Peyer's patch (tissue), 4 donors: ENCODE measurements around the gene IQGAP2.

ENCODE experiments used
- POLR2A ChIP-seq, 2 donors: fragments of 450-650 bp; IDR thresholded peaks; one replicate each; pipeline ENCODE4 v1.5.1; 2017; ENCODE audit warnings: antibody characterized with exemption in 2 of 2, mild to moderate bottlenecking in 2 of 2, moderate library complexity in 2 of 2
- TF ChIP-seq, protein P1 (sequence below), 6 experiments: fragments of 450-650 bp in 4 of 6; fragments of 200-600 bp in 2 of 6; sonication (generic) in 1 of 6; IDR thresholded peaks; one replicate each; pipeline ENCODE4 v1.5.1; 2017 to 2019; ENCODE audit warnings: antibody characterized with exemption in 6 of 6, mild to moderate bottlenecking in 3 of 6, moderate library complexity in 1 of 6

DNA sequence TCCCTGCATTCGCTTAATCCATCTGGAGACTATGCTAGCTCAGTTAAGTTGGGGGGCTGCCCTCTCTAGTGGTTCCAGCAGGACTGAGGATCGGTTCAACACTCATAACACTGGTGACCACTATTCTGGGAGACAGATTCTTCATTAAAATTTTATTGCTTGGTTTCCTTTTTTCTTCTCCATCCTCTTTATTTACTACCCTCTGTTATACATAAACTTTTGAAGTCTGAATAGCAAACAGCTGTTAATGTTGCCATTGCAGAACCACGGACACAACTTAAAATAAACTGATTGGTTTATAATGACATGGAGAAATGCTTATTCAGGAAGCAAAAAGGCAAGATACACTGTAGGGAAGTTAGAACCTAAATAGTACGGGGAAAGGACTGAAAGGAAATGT, 22.1 kb downstream of the IQGAP2 start:
- TF ChIP-seq, protein P1, sequence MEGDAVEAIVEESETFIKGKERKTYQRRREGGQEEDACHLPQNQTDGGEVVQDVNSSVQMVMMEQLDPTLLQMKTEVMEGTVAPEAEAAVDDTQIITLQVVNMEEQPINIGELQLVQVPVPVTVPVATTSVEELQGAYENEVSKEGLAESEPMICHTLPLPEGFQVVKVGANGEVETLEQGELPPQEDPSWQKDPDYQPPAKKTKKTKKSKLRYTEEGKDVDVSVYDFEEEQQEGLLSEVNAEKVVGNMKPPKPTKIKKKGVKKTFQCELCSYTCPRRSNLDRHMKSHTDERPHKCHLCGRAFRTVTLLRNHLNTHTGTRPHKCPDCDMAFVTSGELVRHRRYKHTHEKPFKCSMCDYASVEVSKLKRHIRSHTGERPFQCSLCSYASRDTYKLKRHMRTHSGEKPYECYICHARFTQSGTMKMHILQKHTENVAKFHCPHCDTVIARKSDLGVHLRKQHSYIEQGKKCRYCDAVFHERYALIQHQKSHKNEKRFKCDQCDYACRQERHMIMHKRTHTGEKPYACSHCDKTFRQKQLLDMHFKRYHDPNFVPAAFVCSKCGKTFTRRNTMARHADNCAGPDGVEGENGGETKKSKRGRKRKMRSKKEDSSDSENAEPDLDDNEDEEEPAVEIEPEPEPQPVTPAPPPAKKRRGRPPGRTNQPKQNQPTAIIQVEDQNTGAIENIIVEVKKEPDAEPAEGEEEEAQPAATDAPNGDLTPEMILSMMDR (IDR thresholded peaks at IDR 0.05), result no peak
- TF ChIP-seq POLR2A (IDR thresholded peaks at IDR 0.05), result no peak
